ENCODE data around the gene PPP1R36. TPM values are rescaled to one million over a fixed set of nuclear protein-coding genes. Genes with fewer than 3 reads are reported as not detected.

PPP1R36 gene
- total and polyA plus RNA-seq, 2 of the 13 experiments (the other 11 are each of a cell fraction or from before 2014, with no cell fraction given): 0.11 to 0.17 TPM

DNA sequence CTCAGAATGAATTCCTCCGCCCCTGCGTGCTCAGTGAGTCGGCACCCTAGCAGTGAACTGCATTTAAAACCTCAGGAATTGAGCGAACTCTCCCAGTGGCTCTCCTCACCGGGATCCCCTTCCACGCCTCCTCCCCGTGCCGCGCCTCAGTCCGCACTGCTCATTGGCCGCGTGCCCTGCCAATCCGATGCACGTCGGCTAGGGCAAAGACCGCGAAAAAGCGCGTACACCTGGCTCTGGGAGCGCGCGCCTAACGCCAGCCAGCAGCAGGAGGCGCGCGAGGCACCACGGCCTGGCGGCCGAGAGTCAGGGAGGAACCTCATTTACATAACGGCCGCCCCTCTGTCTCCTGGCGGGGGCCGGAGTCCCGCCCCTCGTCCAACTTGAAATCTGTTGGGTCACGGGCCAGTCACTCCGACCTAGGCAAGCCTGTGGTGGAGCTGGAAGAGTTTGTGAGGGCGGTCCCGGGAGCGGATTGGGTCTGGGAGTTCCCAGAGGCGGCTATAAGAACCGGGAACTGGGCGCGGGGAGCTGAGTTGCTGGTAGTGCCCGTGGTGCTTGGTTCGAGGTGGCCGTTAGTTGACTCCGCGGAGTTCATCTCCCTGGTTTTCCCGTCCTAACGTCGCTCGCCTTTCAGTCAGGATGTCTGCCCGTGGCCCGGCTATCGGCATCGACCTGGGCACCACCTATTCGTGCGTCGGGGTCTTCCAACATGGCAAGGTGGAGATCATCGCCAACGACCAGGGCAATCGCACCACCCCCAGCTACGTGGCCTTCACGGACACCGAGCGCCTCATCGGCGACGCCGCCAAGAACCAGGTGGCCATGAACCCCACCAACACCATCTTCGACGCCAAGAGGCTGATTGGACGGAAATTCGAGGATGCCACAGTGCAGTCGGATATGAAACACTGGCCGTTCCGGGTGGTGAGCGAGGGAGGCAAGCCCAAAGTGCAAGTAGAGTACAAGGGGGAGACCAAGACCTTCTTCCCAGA is 9.3 kb upstream of the PPP1R36 start, which contains the start of gene HSPA2 (continued):
- TF ChIP-seq, protein P1, sequence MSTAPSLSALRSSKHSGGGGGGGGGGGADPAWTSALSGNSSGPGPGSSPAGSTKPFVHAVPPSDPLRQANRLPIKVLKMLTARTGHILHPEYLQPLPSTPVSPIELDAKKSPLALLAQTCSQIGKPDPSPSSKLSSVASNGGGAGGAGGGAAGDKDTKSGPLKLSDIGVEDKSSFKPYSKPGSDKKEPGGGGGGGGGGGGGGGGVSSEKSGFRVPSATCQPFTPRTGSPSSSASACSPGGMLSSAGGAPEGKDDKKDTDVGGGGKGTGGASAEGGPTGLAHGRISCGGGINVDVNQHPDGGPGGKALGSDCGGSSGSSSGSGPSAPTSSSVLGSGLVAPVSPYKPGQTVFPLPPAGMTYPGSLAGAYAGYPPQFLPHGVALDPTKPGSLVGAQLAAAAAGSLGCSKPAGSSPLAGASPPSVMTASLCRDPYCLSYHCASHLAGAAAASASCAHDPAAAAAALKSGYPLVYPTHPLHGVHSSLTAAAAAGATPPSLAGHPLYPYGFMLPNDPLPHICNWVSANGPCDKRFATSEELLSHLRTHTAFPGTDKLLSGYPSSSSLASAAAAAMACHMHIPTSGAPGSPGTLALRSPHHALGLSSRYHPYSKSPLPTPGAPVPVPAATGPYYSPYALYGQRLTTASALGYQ (CRISPR knock-in tag; IDR thresholded peaks at IDR 0.05): 0 out of 2 replicates have a peak, but pooled peaks have one; percentile 12
- TF ChIP-seq, protein P2, sequence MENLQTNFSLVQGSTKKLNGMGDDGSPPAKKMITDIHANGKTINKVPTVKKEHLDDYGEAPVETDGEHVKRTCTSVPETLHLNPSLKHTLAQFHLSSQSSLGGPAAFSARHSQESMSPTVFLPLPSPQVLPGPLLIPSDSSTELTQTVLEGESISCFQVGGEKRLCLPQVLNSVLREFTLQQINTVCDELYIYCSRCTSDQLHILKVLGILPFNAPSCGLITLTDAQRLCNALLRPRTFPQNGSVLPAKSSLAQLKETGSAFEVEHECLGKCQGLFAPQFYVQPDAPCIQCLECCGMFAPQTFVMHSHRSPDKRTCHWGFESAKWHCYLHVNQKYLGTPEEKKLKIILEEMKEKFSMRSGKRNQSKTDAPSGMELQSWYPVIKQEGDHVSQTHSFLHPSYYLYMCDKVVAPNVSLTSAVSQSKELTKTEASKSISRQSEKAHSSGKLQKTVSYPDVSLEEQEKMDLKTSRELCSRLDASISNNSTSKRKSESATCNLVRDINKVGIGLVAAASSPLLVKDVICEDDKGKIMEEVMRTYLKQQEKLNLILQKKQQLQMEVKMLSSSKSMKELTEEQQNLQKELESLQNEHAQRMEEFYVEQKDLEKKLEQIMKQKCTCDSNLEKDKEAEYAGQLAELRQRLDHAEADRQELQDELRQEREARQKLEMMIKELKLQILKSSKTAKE (CRISPR knock-in tag; IDR thresholded peaks at IDR 0.05; ENCODE audit: borderline replicate concordance): no peak
- TF ChIP-seq SALL1 (CRISPR knock-in tag; IDR thresholded peaks at IDR 0.05): peak; percentile 80
- TF ChIP-seq KDM3A (CRISPR knock-in tag; IDR thresholded peaks at IDR 0.05; ENCODE audit: low read depth): no peak
- TF ChIP-seq, protein P3, sequence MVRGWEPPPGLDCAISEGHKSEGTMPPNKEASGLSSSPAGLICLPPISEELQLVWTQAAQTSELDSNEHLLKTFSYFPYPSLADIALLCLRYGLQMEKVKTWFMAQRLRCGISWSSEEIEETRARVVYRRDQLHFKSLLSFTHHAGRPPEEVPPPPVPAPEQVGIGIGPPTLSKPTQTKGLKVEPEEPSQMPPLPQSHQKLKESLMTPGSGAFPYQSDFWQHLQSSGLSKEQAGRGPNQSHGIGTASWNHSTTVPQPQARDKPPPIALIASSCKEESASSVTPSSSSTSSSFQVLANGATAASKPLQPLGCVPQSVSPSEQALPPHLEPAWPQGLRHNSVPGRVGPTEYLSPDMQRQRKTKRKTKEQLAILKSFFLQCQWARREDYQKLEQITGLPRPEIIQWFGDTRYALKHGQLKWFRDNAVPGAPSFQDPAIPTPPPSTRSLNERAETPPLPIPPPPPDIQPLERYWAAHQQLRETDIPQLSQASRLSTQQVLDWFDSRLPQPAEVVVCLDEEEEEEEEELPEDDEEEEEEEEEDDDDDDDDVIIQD (CRISPR knock-in tag; IDR thresholded peaks at IDR 0.05; ENCODE audit: low read depth): peak; percentile 83
- TF ChIP-seq ZNF430 (CRISPR knock-in tag; IDR thresholded peaks at IDR 0.05): peak; percentile 73; the same call in 1 of the 2 replicates
- TF ChIP-seq ZNF136 (CRISPR knock-in tag; IDR thresholded peaks at IDR 0.05; ENCODE audit: low read depth): no peak
- TF ChIP-seq HIVEP1 (CRISPR knock-in tag; IDR thresholded peaks at IDR 0.05): peak; percentile 56; the same call in 1 of the 2 replicates
- TF ChIP-seq ZNF550 (CRISPR knock-in tag; IDR thresholded peaks at IDR 0.05; ENCODE audit: borderline replicate concordance): no peak
- peak; percentile 68 for TF ChIP-seq THAP11 (CRISPR knock-in tag; IDR thresholded peaks at IDR 0.05)
- no peak for TF ChIP-seq ZNF546 (CRISPR knock-in tag; conservative IDR thresholded peaks at IDR 0.05)
- peak; percentile 57 for TF ChIP-seq SAP130 (CRISPR knock-in tag; IDR thresholded peaks at IDR 0.05; ENCODE audit: low read depth)
- no peak for TF ChIP-seq HDAC1 (CRISPR knock-in tag; IDR thresholded peaks at IDR 0.05)
- TF ChIP-seq ZNF746 (CRISPR knock-in tag; IDR thresholded peaks at IDR 0.05): no peak
- no peak for TF ChIP-seq GLI4 (CRISPR knock-in tag; IDR thresholded peaks at IDR 0.05; ENCODE audit: borderline replicate concordance)
- TF ChIP-seq ZFP91 (CRISPR knock-in tag; IDR thresholded peaks at IDR 0.05; ENCODE audit: borderline replicate concordance): peak; percentile 59; the same call in 1 of the 2 replicates
- 0 out of 2 replicates have a peak, but pooled peaks have one; percentile 29 for TF ChIP-seq SOX5 (CRISPR knock-in tag; IDR thresholded peaks at IDR 0.05; ENCODE audit: borderline replicate concordance)
- TF ChIP-seq ZSCAN30 (CRISPR knock-in tag; IDR thresholded peaks at IDR 0.05): no peak
- no peak for TF ChIP-seq SETDB1 (CRISPR knock-in tag; IDR thresholded peaks at IDR 0.05; ENCODE audit: borderline replicate concordance)
- peak; percentile 53 for TF ChIP-seq RBM39 (IDR thresholded peaks at IDR 0.05; ENCODE audit: low read depth, low read length, poor library complexity, severe bottlenecking)
- peak; percentile 88 for TF ChIP-seq CREB1 (IDR thresholded peaks at IDR 0.05)
- peak; percentile 93 for TF ChIP-seq CREB1 (CRISPR knock-in tag; IDR thresholded peaks at IDR 0.05)

Measured in HepG2 (cell line).